ENCODE results near the gene RARG.
A peak's percentile ranks its signal among the peaks of the same experiment; 100 is the strongest.

RARG gene

DNA sequence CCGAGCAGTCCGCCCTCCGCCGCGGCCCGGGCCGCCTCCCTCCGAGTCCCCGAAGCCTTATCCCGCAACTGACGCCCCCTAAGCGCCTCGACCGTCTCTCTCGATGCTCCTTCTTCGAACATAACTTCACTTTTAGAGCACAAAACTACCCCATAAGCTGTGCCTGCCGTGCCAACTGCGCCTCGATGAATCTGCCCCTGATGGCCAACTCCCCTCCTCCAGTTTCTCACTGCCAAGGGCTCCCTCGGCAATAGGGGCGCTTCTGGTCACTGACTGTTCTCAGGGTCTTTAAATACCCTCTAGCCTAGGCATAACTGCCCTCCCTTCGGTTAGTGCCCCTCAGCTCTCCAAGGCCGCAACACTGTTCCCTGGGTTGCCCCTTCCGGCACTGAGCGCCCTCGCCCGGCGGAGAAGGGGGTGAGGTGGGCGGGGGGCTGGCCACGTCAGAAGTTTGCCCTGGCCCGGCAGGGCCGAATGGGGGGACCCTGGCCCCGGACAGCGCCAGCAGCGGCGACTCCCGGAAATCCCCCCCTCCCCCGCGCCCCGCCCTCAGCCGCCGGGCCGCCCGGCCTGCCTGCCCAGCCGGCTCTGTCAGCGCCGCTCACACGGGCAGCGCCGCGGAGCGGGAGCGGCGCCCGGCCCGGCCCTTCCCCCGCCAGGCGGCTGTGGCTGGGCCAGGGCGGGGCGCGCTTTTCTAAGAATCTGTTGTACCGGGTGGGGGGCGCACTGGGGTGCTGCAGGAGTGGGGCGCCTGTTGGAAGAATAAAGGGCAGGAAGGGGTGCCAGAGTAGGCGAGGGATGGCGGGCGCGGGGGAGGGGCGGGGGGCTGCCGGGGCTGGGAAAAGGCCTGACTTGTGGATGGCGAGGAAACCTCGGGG, 10.6 kb downstream of the RARG start:
- Histone ChIP-seq H3K36me3 (ENCODE audit: insufficient read depth, low read length) (no peaks in the 10 kb centered on the region), H3K4me1 (ENCODE audit: insufficient read depth, low read length, poor library complexity, severe bottlenecking) (peaks cover 51% of the 10 kb centered on the region), H3K4me2 (ENCODE audit: low read depth, low read length, poor library complexity, severe bottlenecking) (peak overlapping the region; percentile 94), H3K9ac (ENCODE audit: low read depth, low read length, poor library complexity, severe bottlenecking) (peak overlapping the region; percentile 89), H3K4me3 (ENCODE audit: low read length, poor library complexity, severe bottlenecking) (peak overlapping the region; percentile 87), H3F3A (ENCODE audit: low read depth) (peaks cover 15% of the 10 kb centered on the region), H2AFZ (ENCODE audit: low read length) (peak overlapping the region; percentile 100), H3K79me2 (ENCODE audit: insufficient read depth, low read length) (no peaks in the 10 kb centered on the region), H3K9me2 (replicated peaks; ENCODE audit: low read depth, low read length) (no peaks in the 10 kb centered on the region), H4K20me1 (ENCODE audit: insufficient read depth, low read length, poor library complexity, severe bottlenecking) (no peaks in the 10 kb centered on the region), H3K27me3 (ENCODE audit: insufficient read depth, low read length, poor library complexity, severe bottlenecking) (no peaks in the 10 kb centered on the region), H3K9me3 (ENCODE audit: insufficient read depth, low read depth, low read length) (no peaks in the 10 kb centered on the region)
- TF ChIP-seq EZH2phosphoT487 (IDR thresholded peaks at IDR 0.05; ENCODE audit: borderline replicate concordance): no peak
- TF ChIP-seq, protein P1, sequence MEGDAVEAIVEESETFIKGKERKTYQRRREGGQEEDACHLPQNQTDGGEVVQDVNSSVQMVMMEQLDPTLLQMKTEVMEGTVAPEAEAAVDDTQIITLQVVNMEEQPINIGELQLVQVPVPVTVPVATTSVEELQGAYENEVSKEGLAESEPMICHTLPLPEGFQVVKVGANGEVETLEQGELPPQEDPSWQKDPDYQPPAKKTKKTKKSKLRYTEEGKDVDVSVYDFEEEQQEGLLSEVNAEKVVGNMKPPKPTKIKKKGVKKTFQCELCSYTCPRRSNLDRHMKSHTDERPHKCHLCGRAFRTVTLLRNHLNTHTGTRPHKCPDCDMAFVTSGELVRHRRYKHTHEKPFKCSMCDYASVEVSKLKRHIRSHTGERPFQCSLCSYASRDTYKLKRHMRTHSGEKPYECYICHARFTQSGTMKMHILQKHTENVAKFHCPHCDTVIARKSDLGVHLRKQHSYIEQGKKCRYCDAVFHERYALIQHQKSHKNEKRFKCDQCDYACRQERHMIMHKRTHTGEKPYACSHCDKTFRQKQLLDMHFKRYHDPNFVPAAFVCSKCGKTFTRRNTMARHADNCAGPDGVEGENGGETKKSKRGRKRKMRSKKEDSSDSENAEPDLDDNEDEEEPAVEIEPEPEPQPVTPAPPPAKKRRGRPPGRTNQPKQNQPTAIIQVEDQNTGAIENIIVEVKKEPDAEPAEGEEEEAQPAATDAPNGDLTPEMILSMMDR (conservative IDR thresholded peaks at IDR 0.05; ENCODE audit: low read length): peak; percentile 54

DNA sequence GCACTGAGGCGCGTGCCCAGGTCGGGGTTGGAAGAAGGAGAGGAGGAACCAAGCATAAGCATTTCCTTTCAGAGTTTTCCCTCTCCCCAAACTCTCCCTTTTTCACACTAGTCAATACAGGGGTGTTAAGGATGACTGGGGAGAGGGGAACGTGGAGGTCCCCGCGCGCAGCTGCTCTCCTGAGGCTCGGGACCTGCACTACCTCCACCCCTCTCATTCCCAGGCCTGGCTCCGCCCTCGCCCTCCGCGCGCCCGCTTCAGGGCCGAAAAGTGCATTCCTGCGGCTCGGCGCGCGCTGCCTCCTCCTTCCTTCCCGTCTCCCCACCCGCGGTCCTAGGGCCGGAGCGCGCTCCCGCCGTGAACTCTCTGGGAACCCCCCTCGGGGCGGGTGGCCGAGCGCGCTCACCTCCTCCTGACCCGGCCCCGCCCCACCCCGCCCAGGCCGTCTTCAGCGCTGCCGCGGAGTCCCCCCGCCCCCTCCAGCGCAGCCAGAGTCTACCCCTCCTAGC, 11.3 kb downstream of the RARG start:
- peak overlapping the region; percentile 100 for H2AFZ ChIP-seq (ENCODE audit: low read length)
- peak overlapping the region; percentile 87 for H3K4me3 ChIP-seq (ENCODE audit: low read length, poor library complexity, severe bottlenecking)
- H3K4me2 ChIP-seq (ENCODE audit: low read depth, low read length, poor library complexity, severe bottlenecking): peak overlapping the region; percentile 94
- H3K9ac ChIP-seq (ENCODE audit: low read depth, low read length, poor library complexity, severe bottlenecking): peak overlapping the region; percentile 89
- H3K27me3 ChIP-seq (ENCODE audit: insufficient read depth, low read length, poor library complexity, severe bottlenecking): no peaks in the 10 kb centered on the region
- H3F3A ChIP-seq (ENCODE audit: low read depth): peaks cover 15% of the 10 kb centered on the region
- no peaks in the 10 kb centered on the region for H3K9me2 ChIP-seq (replicated peaks; ENCODE audit: low read depth, low read length)
- H3K79me2 ChIP-seq (ENCODE audit: insufficient read depth, low read length): no peaks in the 10 kb centered on the region
- H3K4me1 ChIP-seq (ENCODE audit: insufficient read depth, low read length, poor library complexity, severe bottlenecking): peaks cover 53% of the 10 kb centered on the region
- no peaks in the 10 kb centered on the region for H4K20me1 ChIP-seq (ENCODE audit: insufficient read depth, low read length, poor library complexity, severe bottlenecking)
- no peaks in the 10 kb centered on the region for H3K36me3 ChIP-seq (ENCODE audit: insufficient read depth, low read length)
- H3K9me3 ChIP-seq (ENCODE audit: insufficient read depth, low read depth, low read length): no peaks in the 10 kb centered on the region
- TF ChIP-seq, protein P1 (conservative IDR thresholded peaks at IDR 0.05; ENCODE audit: low read length): no peak
- TF ChIP-seq EZH2phosphoT487 (IDR thresholded peaks at IDR 0.05; ENCODE audit: borderline replicate concordance): no peak

DNA sequence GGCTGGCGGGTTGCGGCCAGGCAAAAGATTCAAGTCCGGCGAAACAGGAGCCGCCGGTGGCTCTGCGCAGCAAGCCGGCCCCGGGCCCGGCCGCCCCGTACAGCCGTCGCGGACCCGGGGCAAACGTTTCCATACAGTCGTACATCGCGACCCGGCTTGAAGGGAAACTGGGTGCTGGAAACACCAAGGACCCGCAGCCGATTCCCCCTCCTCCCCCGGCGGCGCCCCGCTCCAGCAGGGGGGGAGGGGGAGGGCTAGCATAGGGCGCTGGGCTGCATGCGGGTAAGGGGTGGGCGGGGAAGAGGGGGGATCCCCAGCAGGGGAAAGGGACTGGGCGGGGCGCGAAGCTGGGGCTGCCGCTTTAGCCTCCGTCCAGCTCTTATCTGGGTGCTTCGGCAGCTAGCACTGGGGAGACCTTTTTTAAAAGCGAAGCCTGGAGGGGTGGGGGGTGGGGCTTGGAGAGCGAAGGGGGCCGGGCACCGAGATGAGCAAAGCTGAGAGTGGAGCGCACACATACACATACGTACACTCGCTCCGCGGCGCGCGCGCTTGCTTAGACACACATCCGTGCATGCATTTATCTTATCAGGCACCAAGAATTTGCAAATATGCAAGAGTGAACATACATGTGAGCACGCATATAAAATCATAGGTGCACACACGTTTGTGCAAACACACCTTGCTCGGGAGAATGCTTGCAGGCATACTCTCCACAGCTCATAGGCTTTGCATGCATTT, 11.9 kb downstream of the RARG start:
- peaks cover 53% of the 10 kb centered on the region for H3K4me1 ChIP-seq (ENCODE audit: insufficient read depth, low read length, poor library complexity, severe bottlenecking)
- peak overlapping the region; percentile 87 for H3K4me3 ChIP-seq (ENCODE audit: low read length, poor library complexity, severe bottlenecking)
- no peaks in the 10 kb centered on the region for H3K9me3 ChIP-seq (ENCODE audit: insufficient read depth, low read depth, low read length)
- H3K9me2 ChIP-seq (replicated peaks; ENCODE audit: low read depth, low read length): no peaks in the 10 kb centered on the region
- H3K36me3 ChIP-seq (ENCODE audit: insufficient read depth, low read length): no peaks in the 10 kb centered on the region
- no peaks in the 10 kb centered on the region for H4K20me1 ChIP-seq (ENCODE audit: insufficient read depth, low read length, poor library complexity, severe bottlenecking)
- peaks cover 15% of the 10 kb centered on the region for H3F3A ChIP-seq (ENCODE audit: low read depth)
- peak overlapping the region; percentile 94 for H3K4me2 ChIP-seq (ENCODE audit: low read depth, low read length, poor library complexity, severe bottlenecking)
- H2AFZ ChIP-seq (ENCODE audit: low read length): peak overlapping the region; percentile 89
- no peaks in the 10 kb centered on the region for H3K27me3 ChIP-seq (ENCODE audit: insufficient read depth, low read length, poor library complexity, severe bottlenecking)
- no peaks in the 10 kb centered on the region for H3K79me2 ChIP-seq (ENCODE audit: insufficient read depth, low read length)
- TF ChIP-seq EZH2phosphoT487 (IDR thresholded peaks at IDR 0.05; ENCODE audit: borderline replicate concordance): no peak
- H3K9ac ChIP-seq (ENCODE audit: low read depth, low read length, poor library complexity, severe bottlenecking): peak overlapping the region; percentile 60

Data from Loucy (cell line).